PC-9 (cell line): ENCODE measurements around the gene GIPC2. TPM values are rescaled to one million over a fixed set of nuclear protein-coding genes. Genes with fewer than 3 reads are reported as not detected.
"Not testable (repeated sequence)": the region's sequence is repeated elsewhere in the genome, so short reads cannot be mapped to it uniquely, and the experiment has no call there.

Experiments used
- BruUV-seq: library from RNA; stranded (reverse); fragments of 400-500 nt; replicated peaks from 2 replicates; lab custom pipeline; 2021; lab: Mats Ljungman, UMichigan
- CTCF ChIA-PET: fragments of 300-600 bp; sonication (Branson Sonifier 250); formaldehyde crosslinking; loops from one replicate; lab custom pipeline; 2022; ENCODE audit warnings: antibody characterized with exemption; lab: Charles Lee
- POLR2A ChIA-PET: fragments of 300-600 bp; sonication (Branson Sonifier 250); formaldehyde crosslinking; loops from one replicate; lab custom pipeline; 2022; ENCODE audit warnings: antibody characterized with exemption; ENCODE audit not compliant: unreplicated experiment; lab: Charles Lee
- DNase-seq, 2 experiments: peaks; one replicate each; pipeline versions ENCODE4 v3.0.0 to v3.0.0-alpha.2; 2015 to 2022; ENCODE audit warnings: mixed read lengths in 1 of 2
- H2AFZ ChIP-seq: fragments of 200-600 bp; sonication (generic); 2 replicates; pipeline ENCODE4 v1.8.1; 2017; ENCODE audit warnings: antibody characterized with exemption
- H3F3A ChIP-seq: fragments of 200-600 bp; sonication (generic); 2 replicates; pipeline ENCODE4 v1.8.1; 2017; ENCODE audit warnings: antibody characterized with exemption, mild to moderate bottlenecking, low read depth; ENCODE audit not compliant: insufficient read depth
- H3K27ac ChIP-seq: fragments of 200-600 bp; sonication (generic); 2 replicates; pipeline ENCODE4 v1.6.1; 2016; ENCODE audit warnings: mixed run types
- H3K27me3 ChIP-seq: fragments of 200-600 bp; sonication (generic); 2 replicates; pipeline ENCODE4 v1.6.1; 2016; ENCODE audit warnings: low read depth, mixed run types; ENCODE audit not compliant: insufficient read depth
- H3K36me3 ChIP-seq: fragments of 200-600 bp; sonication (generic); 2 replicates; pipeline ENCODE4 v1.6.1; 2016; ENCODE audit warnings: low read depth, mixed run types
- H3K4me1 ChIP-seq: fragments of 200-600 bp; sonication (generic); replicated peaks from 2 replicates; pipeline ENCODE4 v1.6.1; 2016; ENCODE audit warnings: mixed run types; ENCODE audit not compliant: insufficient read depth
- H3K4me2 ChIP-seq: fragments of 200-600 bp; sonication (generic); 2 replicates; pipeline ENCODE4 v1.6.1; 2017; ENCODE audit warnings: mixed run types
- H3K4me3 ChIP-seq: fragments of 200-600 bp; sonication (generic); 2 replicates; pipeline ENCODE4 v1.6.1; 2016; ENCODE audit warnings: mixed run types
- H3K79me2 ChIP-seq: fragments of 200-600 bp; sonication (generic); 2 replicates; pipeline ENCODE4 v1.6.1; 2017; ENCODE audit warnings: low read depth, mixed run types
- H3K9me2 ChIP-seq: fragments of 200-600 bp; sonication (generic); 2 replicates; pipeline ENCODE4 v1.8.1; 2017; ENCODE audit warnings: mild to moderate bottlenecking; ENCODE audit not compliant: insufficient read depth
- H3K9me3 ChIP-seq: fragments of 200-600 bp; sonication (generic); 2 replicates; pipeline ENCODE4 v1.8.1; 2016; ENCODE audit warnings: low read depth; ENCODE audit not compliant: insufficient read depth
- H4K20me1 ChIP-seq: fragments of 200-600 bp; sonication (generic); 2 replicates; pipeline ENCODE4 v1.8.1; 2017; ENCODE audit not compliant: insufficient read depth
- EZH2 ChIP-seq: fragments of 200-600 bp; sonication (generic); IDR thresholded peaks from 2 replicates; pipeline ENCODE4 v1.8.0; 2017; ENCODE audit warnings: antibody characterized with exemption, low read depth
- intact Hi-C: fragments of 100-400 bp; cut with micrococcal nuclease; formaldehyde crosslinking; loops from one replicate; pipeline ENCODE4 v1.10.0; 2022; ENCODE audit not compliant: unreplicated experiment
- total RNA-seq: library from RNA; stranded (reverse); gene quantifications from 2 replicates; pipeline ENCODE4 v1.2.3, GENCODE V29; 2021
- TF ChIP-seq, protein P1 (sequence below): fragments of 200-600 bp; sonication (generic); conservative IDR thresholded peaks from 2 replicates; pipeline ENCODE4 v1.6.1; 2017; ENCODE audit warnings: mixed run types, antibody characterized with exemption, mild to moderate bottlenecking, moderate library complexity

Gene GIPC2
- total RNA-seq, 1 experiment from 2014 or later: 0.20 TPM

DNA sequence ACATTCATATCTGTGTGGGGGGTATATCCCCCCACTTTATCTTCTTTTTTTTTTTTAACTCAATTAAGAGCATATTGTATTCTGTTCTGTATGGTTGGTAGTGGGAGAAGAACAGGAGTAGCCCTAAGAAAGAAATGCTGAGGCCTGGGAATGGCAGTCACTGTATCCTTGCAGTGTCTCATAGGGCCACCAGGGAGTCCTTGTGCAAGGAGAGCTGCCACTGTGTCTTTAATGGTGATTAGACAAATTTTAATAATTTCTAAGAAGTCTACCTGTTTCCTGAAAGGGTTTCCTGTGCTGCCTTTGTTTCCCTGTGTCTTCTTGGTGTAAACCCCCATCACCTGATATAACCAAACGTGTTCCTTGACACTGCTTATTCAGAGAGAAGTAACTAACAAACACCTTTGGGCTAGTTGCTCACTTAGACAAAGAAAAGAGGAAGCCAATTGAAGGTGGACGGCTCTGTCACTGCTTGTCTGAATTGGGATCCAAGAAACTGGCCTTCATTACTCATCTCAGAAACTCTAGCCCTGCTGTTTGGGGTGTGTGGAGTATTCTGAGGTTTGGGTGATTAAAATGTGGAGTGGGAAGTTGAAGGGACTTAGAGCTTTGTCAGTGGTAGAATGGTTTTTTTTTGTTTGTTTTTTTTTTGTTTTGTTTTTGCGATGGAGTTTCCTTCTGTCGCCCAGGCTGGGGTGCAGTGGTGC, 15.2 kb downstream of the GIPC2 start:
- Histone ChIP-seq H3K9me2 (no peaks in the 10 kb centered on the region), H3F3A (no peaks in the 10 kb centered on the region), H3K9me3 (no peaks in the 10 kb centered on the region), H3K4me2 (no peak overlapping the region), H4K20me1 (no peaks in the 10 kb centered on the region), H3K27ac (no peak overlapping the region), H3K79me2 (no peaks in the 10 kb centered on the region), H3K4me1 (no peaks in the 10 kb centered on the region), H3K36me3 (no peaks in the 10 kb centered on the region), H3K27me3 (no peaks in the 10 kb centered on the region), H3K4me3 (no peak overlapping the region), H2AFZ (no peak overlapping the region)
- BruUV-seq: no TSS peak
- TF ChIP-seq EZH2: no peak
- TF ChIP-seq, protein P1, sequence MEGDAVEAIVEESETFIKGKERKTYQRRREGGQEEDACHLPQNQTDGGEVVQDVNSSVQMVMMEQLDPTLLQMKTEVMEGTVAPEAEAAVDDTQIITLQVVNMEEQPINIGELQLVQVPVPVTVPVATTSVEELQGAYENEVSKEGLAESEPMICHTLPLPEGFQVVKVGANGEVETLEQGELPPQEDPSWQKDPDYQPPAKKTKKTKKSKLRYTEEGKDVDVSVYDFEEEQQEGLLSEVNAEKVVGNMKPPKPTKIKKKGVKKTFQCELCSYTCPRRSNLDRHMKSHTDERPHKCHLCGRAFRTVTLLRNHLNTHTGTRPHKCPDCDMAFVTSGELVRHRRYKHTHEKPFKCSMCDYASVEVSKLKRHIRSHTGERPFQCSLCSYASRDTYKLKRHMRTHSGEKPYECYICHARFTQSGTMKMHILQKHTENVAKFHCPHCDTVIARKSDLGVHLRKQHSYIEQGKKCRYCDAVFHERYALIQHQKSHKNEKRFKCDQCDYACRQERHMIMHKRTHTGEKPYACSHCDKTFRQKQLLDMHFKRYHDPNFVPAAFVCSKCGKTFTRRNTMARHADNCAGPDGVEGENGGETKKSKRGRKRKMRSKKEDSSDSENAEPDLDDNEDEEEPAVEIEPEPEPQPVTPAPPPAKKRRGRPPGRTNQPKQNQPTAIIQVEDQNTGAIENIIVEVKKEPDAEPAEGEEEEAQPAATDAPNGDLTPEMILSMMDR: 0 out of 2 replicates have a peak, but pooled peaks have one; percentile 16
- ChIA-PET POLR2A (no interaction called here), CTCF (no interaction called here)
- intact Hi-C loops: no loop called here
- DNase-seq: no peak

DNA sequence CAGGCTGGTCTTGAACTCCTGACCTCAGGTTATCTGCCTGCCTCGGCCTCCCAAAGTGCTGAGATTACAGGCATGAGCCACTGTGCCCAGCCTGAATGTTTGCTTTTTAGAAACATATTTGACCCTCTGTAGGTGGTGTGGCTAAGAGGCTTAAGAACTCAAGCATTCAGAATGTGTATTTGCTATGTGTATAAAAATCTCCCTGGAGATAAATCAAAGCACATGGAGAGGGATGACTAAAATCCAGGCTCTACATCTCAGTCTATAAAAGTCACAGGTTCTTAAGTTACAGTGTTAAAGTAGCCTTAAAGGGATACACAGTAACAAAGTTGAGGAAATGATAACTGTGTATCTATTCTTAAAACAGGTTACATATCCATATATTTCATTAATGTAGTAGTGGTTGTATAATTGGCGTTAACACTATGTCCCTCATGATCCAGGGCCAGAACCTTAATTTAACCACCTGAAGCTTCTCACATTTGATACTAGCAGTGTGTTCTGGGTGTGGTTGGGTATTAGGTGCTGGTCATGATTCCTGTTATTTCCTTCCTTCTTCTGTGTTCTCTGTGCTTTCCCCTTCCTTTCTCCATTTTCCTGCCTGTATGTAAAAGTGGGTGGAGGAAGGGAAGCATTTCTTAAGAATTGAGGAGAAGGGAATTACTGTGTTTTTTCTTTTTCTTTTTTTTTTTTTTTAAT, 16.2 kb downstream of the GIPC2 start:
- Histone ChIP-seq H3K36me3 (no peaks in the 10 kb centered on the region), H3K4me1 (no peaks in the 10 kb centered on the region), H3K79me2 (no peaks in the 10 kb centered on the region), H3K4me2 (no peak overlapping the region), H3K27me3 (no peaks in the 10 kb centered on the region), H3K4me3 (no peak overlapping the region), H3K9me2 (no peaks in the 10 kb centered on the region), H3K27ac (no peak overlapping the region), H4K20me1 (no peaks in the 10 kb centered on the region), H3K9me3 (no peaks in the 10 kb centered on the region), H2AFZ (no peak overlapping the region), H3F3A (no peaks in the 10 kb centered on the region)
- DNase-seq: peak in 1 of 2 experiments; percentile 65
- no peak for TF ChIP-seq EZH2
- TF ChIP-seq, protein P1: no peak
- BruUV-seq: no TSS peak
- POLR2A ChIA-PET: no interaction called here
- CTCF ChIA-PET: no interaction called here
- intact Hi-C loops: no loop called here

DNA sequence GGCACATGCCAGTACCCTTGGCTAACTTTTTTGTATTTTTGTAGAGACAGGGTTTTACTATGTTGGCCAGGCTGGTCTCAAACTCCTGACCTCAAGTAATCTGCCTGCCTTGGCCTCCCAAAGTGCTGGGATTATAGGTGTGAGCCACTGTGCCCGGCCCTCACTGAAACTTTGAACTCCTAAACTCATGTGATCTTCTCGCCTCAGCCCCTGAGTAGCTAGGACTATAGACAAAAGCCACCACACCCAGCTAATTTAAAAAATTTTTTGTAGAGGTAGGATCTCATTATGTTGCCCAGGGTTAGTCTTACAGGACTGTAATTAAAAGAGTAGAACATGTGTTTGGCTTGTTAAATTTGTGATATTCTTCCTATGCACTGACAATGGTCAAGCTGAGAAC, 19.1 kb downstream of the GIPC2 start:
- H3K9me3 ChIP-seq, intact Hi-C loops, POLR2A ChIA-PET, H3K4me3 ChIP-seq, H4K20me1 ChIP-seq, H3K9me2 ChIP-seq, H3K27me3 ChIP-seq, H2AFZ ChIP-seq, H3K79me2 ChIP-seq, H3F3A ChIP-seq, H3K36me3 ChIP-seq, CTCF ChIA-PET, H3K4me2 ChIP-seq, BruUV-seq, H3K4me1 ChIP-seq, DNase-seq, H3K27ac ChIP-seq: not testable (repeated sequence)
